GM04503 (cell line): ENCODE measurements around the gene ASNSD1.
"Not testable (repeated sequence)": the region's sequence is repeated elsewhere in the genome, so short reads cannot be mapped to it uniquely, and the experiment has no call there.

ENCODE experiments used
- DNase-seq: peaks from one replicate; pipeline ENCODE4 v3.0.0-alpha.2; 2012; ENCODE audit warnings: low read depth

The ASNSD1 gene

GRCh38 chr2:189687796-189688195 is 26.5 kb downstream of the ASNSD1 start:
- not testable (repeated sequence) for DNase-seq

GRCh38 chr2:189696223-189696622 is 35.0 kb downstream of the ASNSD1 start:
- DNase-seq: no peak

DNA sequence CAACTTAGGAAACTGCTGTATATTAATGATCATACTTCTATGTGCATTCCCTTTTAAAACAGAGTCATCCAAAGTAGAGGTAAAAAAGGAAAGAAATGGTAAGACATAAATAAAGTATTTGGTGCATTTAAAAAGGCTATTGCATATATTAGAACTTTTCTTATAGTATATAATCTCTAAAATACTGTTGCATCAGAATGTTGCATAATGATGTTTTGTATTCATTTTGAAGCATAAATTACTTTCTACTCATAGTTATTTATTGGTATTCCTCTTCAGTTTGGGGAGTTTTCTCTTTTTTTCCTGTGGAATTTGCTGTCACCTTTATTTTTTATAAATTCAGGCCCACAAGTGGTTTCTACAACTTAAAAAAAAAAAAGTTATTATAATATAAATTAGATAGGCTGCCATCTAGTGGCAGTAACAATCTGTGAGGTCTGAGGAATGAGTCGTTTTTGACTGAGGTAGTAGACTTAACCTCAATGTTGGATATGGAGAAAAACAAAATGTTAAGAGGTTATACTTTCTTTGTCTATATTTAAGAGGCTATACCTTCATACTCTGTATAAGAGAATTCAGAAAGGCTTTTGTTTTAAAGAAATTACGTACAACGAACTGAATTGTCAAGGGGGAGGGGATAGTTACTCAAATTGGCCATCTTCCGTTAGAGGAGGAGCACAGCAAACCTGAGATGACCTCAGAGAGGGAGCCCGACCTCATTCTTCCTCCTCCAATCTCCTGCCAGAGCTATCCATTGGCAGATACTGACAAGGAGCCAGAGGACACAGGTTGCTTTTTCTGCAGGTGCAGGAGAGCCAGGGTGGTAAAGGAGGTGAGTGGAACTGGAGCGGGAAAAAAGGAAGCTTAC is 37.0 kb downstream of the ASNSD1 start:
- no peak for DNase-seq

DNA sequence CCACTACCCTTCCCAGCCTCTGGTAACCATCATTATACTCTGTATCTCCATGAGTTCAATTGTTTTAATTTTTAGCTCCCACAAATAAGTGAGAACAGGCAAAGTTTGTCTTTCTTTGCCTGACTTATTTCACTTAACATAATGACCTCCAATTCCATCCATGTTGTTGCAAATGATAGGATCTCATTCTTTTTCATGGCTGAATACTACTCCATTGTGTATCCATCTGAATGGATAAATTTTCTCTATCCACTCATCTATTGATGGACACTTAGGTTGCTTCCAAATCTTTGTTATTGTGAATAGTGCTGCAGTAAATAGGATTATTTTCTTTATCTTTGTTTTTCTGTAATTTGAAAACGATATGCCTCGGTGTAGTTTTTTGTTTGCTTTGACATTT is 39.4 kb downstream of the ASNSD1 start:
- no peak for DNase-seq

DNA sequence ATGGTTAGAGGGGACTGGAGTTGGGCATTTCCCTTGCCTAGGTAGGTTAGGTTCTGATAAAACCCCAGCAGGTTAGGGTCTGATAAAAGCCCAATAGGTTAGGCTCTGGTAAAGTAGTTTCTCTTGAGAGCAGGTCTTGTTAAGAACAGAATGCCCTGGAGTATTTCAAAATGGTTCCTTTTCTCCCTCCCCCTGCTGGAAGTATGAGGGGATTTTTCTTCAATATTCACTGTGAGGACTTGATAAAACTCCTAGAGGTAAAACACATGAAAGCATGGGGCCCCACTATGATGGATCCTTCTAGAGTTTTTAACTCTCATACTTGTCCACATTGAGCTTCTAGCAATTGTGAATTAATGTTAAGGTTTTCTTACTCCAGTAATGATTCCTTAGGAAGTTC is 40.8 kb downstream of the ASNSD1 start:
- DNase-seq: no peak

- no peak for DNase-seq
These were observed 48.4 kb downstream of the ASNSD1 start for GRCh38 chr2:189709501-189710221.

- not testable (repeated sequence) for DNase-seq
These were observed 56.3 kb downstream of the ASNSD1 start for GRCh38 chr2:189717593-189717992.

- no peak for DNase-seq
These were observed 58.3 kb downstream of the ASNSD1 start for GRCh38 chr2:189719571-189719970.
